Heart left ventricle (tissue), 16 donors: Measurements from ENCODE around the gene SLC23A2. TPM values are rescaled to one million over a fixed set of nuclear protein-coding genes. Genes with fewer than 3 reads are reported as not detected.

ENCODE experiments used
- ATAC-seq, 4 donors: fragments of 200-7000 bp; cut with Tn5 transposase; one replicate each; pipeline ENCODE4 v1.9.1; 2020 to 2022; ENCODE audit warnings: moderate library complexity in 4 of 4, mild to moderate bottlenecking in 3 of 4, moderate number of reproducible peaks in 1 of 4
- DNase-seq, 5 donors: peaks; one replicate each; pipeline ENCODE4 v3.0.0-alpha.2; 2020
- H3K27ac ChIP-seq, 12 donors: fragments of 200-600 bp; sonication (generic) in 4 of 12; one replicate each; pipeline versions ENCODE4 v1.5.0 to v1.8.0; 2016 to 2022; ENCODE audit warnings: mild to moderate bottlenecking in 2 of 12
- H3K27me3 ChIP-seq, 9 donors: fragments of 200-600 bp; sonication (generic) in 2 of 9; one replicate each; pipeline versions ENCODE4 v1.5.1 to v1.8.0; 2016 to 2022; ENCODE audit warnings: mild to moderate bottlenecking in 3 of 9
- H3K36me3 ChIP-seq, 9 donors: fragments of 200-600 bp; sonication (generic) in 2 of 9; one replicate each; pipeline versions ENCODE4 v1.5.0 to v1.8.0; 2018 to 2022; ENCODE audit warnings: mild to moderate bottlenecking in 2 of 9
- H3K4me1 ChIP-seq, 12 donors: fragments of 200-600 bp; sonication (generic) in 4 of 12; one replicate each; pipeline versions ENCODE4 v1.5.0 to v1.8.0; 2016 to 2022; ENCODE audit warnings: mild to moderate bottlenecking in 3 of 12
- H3K4me3 ChIP-seq, 12 donors: fragments of 200-600 bp; sonication (generic) in 4 of 12; one replicate each; pipeline versions ENCODE4 v1.5.0 to v1.8.0; 2017 to 2022; ENCODE audit warnings: mild to moderate bottlenecking in 9 of 12, moderate library complexity in 4 of 12
- H3K9me3 ChIP-seq, 12 donors: fragments of 200-600 bp; sonication (generic) in 4 of 12; one replicate each; pipeline versions ENCODE4 v1.5.0 to v1.8.0; 2016 to 2022; ENCODE audit warnings: mild to moderate bottlenecking in 1 of 12
- POLR2A ChIP-seq, 2 donors: fragments of 450-650 bp; IDR thresholded peaks; one replicate each; pipeline ENCODE4 v1.6.1; 2017; ENCODE audit warnings: antibody characterized with exemption in 2 of 2, mild to moderate bottlenecking in 2 of 2, moderate library complexity in 2 of 2
- WGBS, 4 donors: extraction: QIAGEN DNeasy Blood & Tissue Kit in 2 of 4; methylation state at CpG; one replicate each; pipeline versions ENCODE4 v1.1.5 to v1.1.7; 2013 to 2018; 5-methylcytosine and 5-hydroxymethylcytosine counted together
- intact Hi-C, 10 donors: fragments of 100-400 bp; cut with DNase I; formaldehyde crosslinking; loops; one replicate each; pipeline versions ENCODE4 v1.11.1 to v1.14.2; 2022
- polyA plus RNA-seq, 2 donors: library from polyadenylated mRNA; stranded (reverse); fragments of 200-250 nt; gene quantifications; one replicate each; pipeline ENCODE4 v1.2.3, GENCODE V29; 2013
- total RNA-seq, 9 donors: library from RNA; depleted of rRNA in 2 of 9; stranded (reverse); fragments of >200 nt in 2 of 9; fragmentation: NEBNext Ultra II Directional in 3 of 9; extraction: Animal tissue kit (Norgen Biotek cat#: 25700) in 3 of 9; gene quantifications; one replicate each; pipeline versions ENCODE4 v1.1.0 to v1.2.4, GENCODE V29; 2016 to 2023
- TF ChIP-seq, protein P1 (sequence below), 12 donors: fragments of 200-600 bp; sonication (generic) in 4 of 12; IDR thresholded peaks; one replicate each; pipeline versions ENCODE4 v1.5.0 to v1.8.0; 2018 to 2022; ENCODE audit warnings: antibody characterized with exemption in 12 of 12, mild to moderate bottlenecking in 5 of 12
- donor health status: ischemic (EF 13 %, LVEDD 7.1; RV severe dilation, severe dysfunction).
- donor health status: healthy with polysubstance abuse.
- donor health status: DM: no; HTN: yes; CAD: no.
- donor health status: DM: no; HTN: no; CAD: no.
- donor health status: ischemic (EF 25% LVEDD 6.9; RV normal size, moderate dysfunction).
- donor health status: ischemic (EF 25% LVEDD 5.7; RV mildly dilated, moderate dysfunction).
- donor health status: healthy.
- donor health status: DM: yes; HTN: yes; CAD: no.
- donor health status: ischemic (EF 35%, LVEDD 5.7; RV mildly dilated, moderate dysfunction).
- donor health status: nonischemic (EF 11% LVEDD 7.7; RV severe dilation, severe dysfunction).
- donor health status: DM: yes; HTN: yes; CAD: no.
- donor health status: PGD.
- donor health status: ischemic (EF 29% LVEDD 5.4; RV normal size, mild dysfunction).
- donor health status: nonischemic (EF 23%, LVEDD 6.1; RV moderate dilation, normal function).

Gene SLC23A2
- total and polyA plus RNA-seq, 11 donors: 3.0 to 18.7 (median 8.1) TPM

DNA sequence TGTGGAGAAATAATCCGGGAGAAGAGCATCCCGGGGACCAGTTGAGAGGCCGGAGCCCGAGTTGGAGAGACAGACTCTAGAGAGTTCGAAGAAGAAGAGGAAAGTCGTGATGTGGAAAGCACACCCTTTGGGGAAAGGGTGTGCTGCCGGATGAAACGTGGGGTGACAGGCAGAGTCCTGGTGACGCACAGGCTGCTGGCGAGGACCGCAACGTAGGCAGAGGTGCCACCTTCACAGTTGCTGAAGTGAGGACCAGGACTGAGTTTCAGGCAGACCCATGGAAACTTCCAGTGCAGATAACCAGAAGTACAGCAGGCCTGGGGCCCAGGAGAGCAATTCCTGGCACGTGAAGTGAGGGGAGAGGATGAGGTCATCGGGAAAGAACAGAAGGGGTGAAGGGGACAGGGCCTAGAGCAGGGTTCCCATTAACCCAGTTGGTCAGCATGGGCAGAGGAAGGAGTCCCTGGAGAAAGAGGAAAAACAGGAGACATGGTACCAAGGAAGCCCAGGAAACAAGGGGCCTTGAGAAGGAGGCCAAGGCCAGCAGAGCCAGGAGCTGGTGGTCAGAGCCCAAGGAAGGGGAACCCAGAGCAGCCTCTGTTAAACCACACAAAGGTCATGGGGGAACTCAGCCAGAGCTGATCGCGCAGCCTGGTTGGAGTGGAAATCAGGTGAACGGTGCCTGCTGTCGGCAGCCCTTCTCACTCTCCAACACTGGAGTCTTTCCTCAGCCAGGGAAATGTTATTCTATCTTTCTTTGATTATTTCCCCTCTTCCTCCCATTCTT, 195.5 kb downstream of the SLC23A2 start:
- peaks cover 0 to 67% (median 0%) of the 10 kb centered on the region in 12 donors for H3K4me1 ChIP-seq
- TF ChIP-seq, protein P1, sequence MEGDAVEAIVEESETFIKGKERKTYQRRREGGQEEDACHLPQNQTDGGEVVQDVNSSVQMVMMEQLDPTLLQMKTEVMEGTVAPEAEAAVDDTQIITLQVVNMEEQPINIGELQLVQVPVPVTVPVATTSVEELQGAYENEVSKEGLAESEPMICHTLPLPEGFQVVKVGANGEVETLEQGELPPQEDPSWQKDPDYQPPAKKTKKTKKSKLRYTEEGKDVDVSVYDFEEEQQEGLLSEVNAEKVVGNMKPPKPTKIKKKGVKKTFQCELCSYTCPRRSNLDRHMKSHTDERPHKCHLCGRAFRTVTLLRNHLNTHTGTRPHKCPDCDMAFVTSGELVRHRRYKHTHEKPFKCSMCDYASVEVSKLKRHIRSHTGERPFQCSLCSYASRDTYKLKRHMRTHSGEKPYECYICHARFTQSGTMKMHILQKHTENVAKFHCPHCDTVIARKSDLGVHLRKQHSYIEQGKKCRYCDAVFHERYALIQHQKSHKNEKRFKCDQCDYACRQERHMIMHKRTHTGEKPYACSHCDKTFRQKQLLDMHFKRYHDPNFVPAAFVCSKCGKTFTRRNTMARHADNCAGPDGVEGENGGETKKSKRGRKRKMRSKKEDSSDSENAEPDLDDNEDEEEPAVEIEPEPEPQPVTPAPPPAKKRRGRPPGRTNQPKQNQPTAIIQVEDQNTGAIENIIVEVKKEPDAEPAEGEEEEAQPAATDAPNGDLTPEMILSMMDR (IDR thresholded peaks at IDR 0.05): no peak
- no peak for TF ChIP-seq POLR2A (IDR thresholded peaks at IDR 0.05)
- peaks cover 0 to 23% (median 0%) of the 10 kb centered on the region in 9 donors for H3K36me3 ChIP-seq
- H3K27ac ChIP-seq: peak overlapping the region in 1 of 12 donors; percentile 42
- DNase-seq: no peak
- intact Hi-C loops: no loop called here
- H3K4me3 ChIP-seq: no peak overlapping the region
- ATAC-seq: peak in 1 of 4 donors; percentile 31
- H3K27me3 ChIP-seq: no peaks in the 10 kb centered on the region
- no peaks in the 10 kb centered on the region for H3K9me3 ChIP-seq
- WGBS, 4 donors: 72 to 83% (median 78%) methylated on average over 18 of the region's 18 CpGs

GRCh38 chr20:4802527-4802926, 198.8 kb downstream of the SLC23A2 start:
- WGBS, 4 donors: 87 to 91% (median 89%) methylated on average over 3 of the region's 3 CpGs
- Histone ChIP-seq H3K27ac (peak overlapping the region in 1 of 12 donors; percentile 23), H3K36me3 (peaks cover 0 to 56% (median 0%) of the 10 kb centered on the region in 9 donors), H3K27me3 (no peaks in the 10 kb centered on the region), H3K4me1 (peaks cover 0 to 34% (median 0%) of the 10 kb centered on the region in 12 donors), H3K9me3 (peaks cover 0 to 9% (median 0%) of the 10 kb centered on the region in 12 donors), H3K4me3 (no peak overlapping the region)
- no peak for DNase-seq
- intact Hi-C loops: no loop called here
- no peak for TF ChIP-seq POLR2A (IDR thresholded peaks at IDR 0.05)
- TF ChIP-seq, protein P1 (IDR thresholded peaks at IDR 0.05): no peak
- peak in 2 of 4 donors; percentile 33 to 42 for ATAC-seq

Other genes starting within 250 kb of the SLC23A2 start
- gene RASSF2, start 177.9 kb downstream of the SLC23A2 start, total RNA-seq: 10 to 100 TPM in 1 of 9 donors, 1 to 10 TPM in 8; 2.0 to 23.1 (median 4.2) TPM
- gene RASSF2, start 177.9 kb downstream of the SLC23A2 start, polyA plus RNA-seq: 1 to 10 TPM in 1 of 2 donors, under 1 TPM in 1; 0.76 to 2.3 TPM
- 10 to 100 TPM; 69.4 to 99.4 (median 82.0) TPM for gene TMEM230, start 111.6 kb upstream of the SLC23A2 start, total RNA-seq
- gene TMEM230, start 111.6 kb upstream of the SLC23A2 start, polyA plus RNA-seq: 100 to 1,000 TPM in 1 of 2 donors, 10 to 100 TPM in 1; 88.7 to 124 TPM
- 10 to 100 TPM; 20.2 to 52.7 (median 22.9) TPM for gene PCNA, start 118.4 kb upstream of the SLC23A2 start, total RNA-seq
- gene PCNA, start 118.4 kb upstream of the SLC23A2 start, polyA plus RNA-seq: 10 to 100 TPM; 18.7 to 45.4 TPM
- gene CDS2, start 125.5 kb upstream of the SLC23A2 start, total RNA-seq: 100 to 1,000 TPM in 1 of 9 donors, 10 to 100 TPM in 8; 64.5 to 105 (median 86.8) TPM
- gene CDS2, start 125.5 kb upstream of the SLC23A2 start, polyA plus RNA-seq: 10 to 100 TPM; 22.5 to 24.9 TPM